OCI-LY3 (cell line): ENCODE results near the gene CSF2.

Experiments
- H2AFZ ChIP-seq: fragments of 200-600, 300-600 bp; shearing (Covaris generic); 2 replicates; pipeline ENCODE4 v1.6.0; 2014; ENCODE audit warnings: antibody characterized with exemption, low read depth, low read length
- H3K27ac ChIP-seq: fragments of 200-600, 300-600 bp; sonication (generic); 2 replicates; pipeline ENCODE4 v1.5.1; 2014; ENCODE audit warnings: mild to moderate bottlenecking, low read length, moderate library complexity, mixed read lengths
- H3K27me3 ChIP-seq: fragments of 200-600, 300-600 bp; sonication (generic); 2 replicates; pipeline ENCODE4 v1.6.1; 2014; ENCODE audit warnings: low read depth, low read length, mixed read lengths
- H3K36me3 ChIP-seq: fragments of 200-600, 300-600 bp; sonication (generic); replicated peaks from 2 replicates; pipeline ENCODE3; 2014; ENCODE audit warnings: low read depth, low read length, mixed read lengths
- H3K4me1 ChIP-seq: fragments of 300-600, 200-600 bp; sonication (generic); 2 replicates; pipeline ENCODE4 v1.6.1; 2014; ENCODE audit warnings: low read length, mixed read lengths
- H3K4me2 ChIP-seq: fragments of 200-600, 300-600 bp; sonication (generic); 2 replicates; pipeline ENCODE4 v1.6.1; 2014; ENCODE audit warnings: low read length, mixed read lengths
- H3K4me3 ChIP-seq: fragments of 300-600, 200-600 bp; sonication (generic); 2 replicates; pipeline ENCODE4 v1.5.1; 2014; ENCODE audit warnings: antibody characterized with exemption, mild to moderate bottlenecking, low read length, moderate library complexity
- H3K79me2 ChIP-seq: fragments of 300-600, 200-600 bp; shearing (Covaris generic); 2 replicates; pipeline ENCODE4 v1.6.1; 2014; ENCODE audit warnings: mild to moderate bottlenecking, low read length, mixed read lengths
- H3K9ac ChIP-seq: fragments of 300-600, 200-600 bp; shearing (Covaris generic); 2 replicates; pipeline ENCODE4 v1.6.0; 2014; ENCODE audit warnings: mild to moderate bottlenecking, low read length, moderate library complexity
- H3K9me3 ChIP-seq: fragments of 200-600, 300-600 bp; shearing (Covaris generic); 2 replicates; pipeline ENCODE4 v1.6.1; 2014; ENCODE audit warnings: low read length, mixed read lengths; ENCODE audit not compliant: insufficient read depth
- H4K20me1 ChIP-seq: fragments of 200-600, 300-600 bp; sonication (generic); 2 replicates; pipeline ENCODE4 v1.6.1; 2016; ENCODE audit warnings: low read length, mixed read lengths; ENCODE audit not compliant: insufficient read depth
- CTCF ChIP-seq: fragments of 200-600, 300-600 bp; sonication (generic); IDR thresholded peaks from 2 replicates; pipeline ENCODE4 v1.5.1; 2014; ENCODE audit warnings: antibody characterized with exemption, low read length, low read depth
- EZH2phosphoT487 ChIP-seq: fragments of 200-600 bp; shearing (Covaris generic); IDR thresholded peaks from 2 replicates; pipeline ENCODE4 v1.6.1; 2018; ENCODE audit warnings: antibody characterized with exemption, mixed run types, low read depth

Gene CSF2

DNA sequence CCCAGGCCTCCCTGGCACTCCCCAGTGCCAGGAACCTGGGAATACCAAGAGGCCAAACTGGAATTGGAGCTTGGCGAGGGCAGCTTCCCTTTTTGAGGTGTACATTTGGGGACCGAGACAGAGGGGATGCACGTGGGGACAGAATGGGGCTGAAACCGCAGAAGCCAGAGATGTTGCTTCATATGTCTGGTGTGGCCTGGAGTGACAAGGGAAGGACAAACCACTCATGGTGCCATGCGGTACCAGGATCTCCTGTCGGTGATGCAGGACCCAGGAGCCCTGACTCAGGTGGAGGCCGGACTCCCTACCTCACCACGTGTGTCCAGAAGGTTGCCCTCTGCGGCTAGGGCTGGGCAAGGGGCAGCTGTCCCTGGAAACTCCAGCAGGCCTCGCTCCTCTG, 4.0 kb upstream of the CSF2 start:
- no peaks in the 10 kb centered on the region for H3K27me3 ChIP-seq
- H3K4me1 ChIP-seq = peaks cover 5% of the 10 kb centered on the region; the same call in 1 of the 2 replicates

GRCh38 chr5:132069994-132070393, 3.6 kb upstream of the CSF2 start:
- H3K4me2 ChIP-seq = no peak overlapping the region

More for the DNA sequence above, 4.0 kb upstream of the CSF2 start:
- H3K79me2 ChIP-seq = no peaks in the 10 kb centered on the region
- H3K9me3 ChIP-seq = no peaks in the 10 kb centered on the region
- H3K4me2 ChIP-seq = no peak overlapping the region
- TF ChIP-seq CTCF (no peak), EZH2phosphoT487 (no peak)
- H3K36me3 ChIP-seq = no peaks in the 10 kb centered on the region
- no peak overlapping the region for H3K27ac ChIP-seq
- H2AFZ ChIP-seq = no peak overlapping the region
- no peak overlapping the region for H3K9ac ChIP-seq
- no peaks in the 10 kb centered on the region for H4K20me1 ChIP-seq
- no peak overlapping the region for H3K4me3 ChIP-seq

DNA sequence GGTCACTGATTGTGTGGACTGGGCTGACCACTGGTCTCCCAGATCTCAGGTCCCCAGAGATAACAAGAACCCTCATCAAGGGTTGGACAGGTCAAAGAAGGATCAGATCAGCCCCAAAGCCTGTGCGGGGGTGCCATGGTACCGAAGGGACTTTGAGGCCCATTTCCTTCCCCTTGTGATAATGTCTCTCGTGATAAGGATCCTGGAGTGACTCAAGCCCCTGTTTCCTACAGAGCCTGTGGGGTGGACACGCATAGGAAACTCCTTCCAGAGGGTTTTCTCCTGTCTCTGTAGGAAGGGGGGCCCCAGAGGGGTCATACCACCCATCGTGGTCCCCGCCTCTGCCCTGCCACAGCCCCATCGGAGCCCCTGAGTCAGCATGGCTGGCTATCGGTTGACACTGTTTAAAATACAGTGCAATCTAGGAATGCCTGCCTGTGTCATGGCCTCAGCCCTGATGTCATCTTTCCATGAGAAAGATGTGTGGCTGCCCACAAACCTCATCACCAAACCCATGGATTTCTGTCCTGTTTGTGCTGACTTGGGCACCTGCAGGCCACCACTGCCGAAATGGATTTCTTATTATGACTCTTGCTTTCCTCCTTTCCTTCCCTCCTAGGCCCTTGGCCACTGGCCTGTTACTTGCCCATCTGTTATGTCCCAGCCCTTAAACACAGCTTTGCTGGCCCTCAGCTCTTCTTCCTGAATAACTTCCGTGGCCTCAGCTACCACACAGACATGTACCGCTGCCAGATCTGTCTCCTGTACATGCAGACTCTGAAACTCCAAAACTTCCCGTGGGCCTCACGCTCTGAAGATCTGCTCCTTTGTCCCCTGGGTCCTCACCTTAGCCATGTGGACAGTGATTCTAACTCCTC, 2.9 kb upstream of the CSF2 start:
- Histone ChIP-seq H3K36me3 (no peaks in the 10 kb centered on the region), H3K4me1 (no peaks in the 10 kb centered on the region), H3K27me3 (no peaks in the 10 kb centered on the region), H3K9ac (no peak overlapping the region), H4K20me1 (no peaks in the 10 kb centered on the region), H2AFZ (no peak overlapping the region), H3K4me2 (no peak overlapping the region), H3K9me3 (no peaks in the 10 kb centered on the region), H3K27ac (no peak overlapping the region), H3K4me3 (no peak overlapping the region), H3K79me2 (no peaks in the 10 kb centered on the region)
- TF ChIP-seq EZH2phosphoT487 (no peak), CTCF (no peak)

More at GRCh38 chr5:132069994-132070393, 3.6 kb upstream of the CSF2 start:
- H3K27ac ChIP-seq = no peak overlapping the region
- H3K9me3 ChIP-seq = no peaks in the 10 kb centered on the region
- H4K20me1 ChIP-seq = no peaks in the 10 kb centered on the region
- H3K27me3 ChIP-seq = no peaks in the 10 kb centered on the region
- H3K9ac ChIP-seq = no peak overlapping the region
- TF ChIP-seq CTCF (no peak), EZH2phosphoT487 (no peak)
- no peak overlapping the region for H2AFZ ChIP-seq
- peaks cover 2% of the 10 kb centered on the region; the same call in 1 of the 2 replicates for H3K4me1 ChIP-seq
- no peak overlapping the region for H3K4me3 ChIP-seq
- no peaks in the 10 kb centered on the region for H3K36me3 ChIP-seq
- H3K79me2 ChIP-seq = no peaks in the 10 kb centered on the region

- no peaks in the 10 kb centered on the region for H3K27me3 ChIP-seq
- no peak overlapping the region for H2AFZ ChIP-seq
- no peak overlapping the region for H3K9ac ChIP-seq
- no peaks in the 10 kb centered on the region for H4K20me1 ChIP-seq
- H3K27ac ChIP-seq = no peak overlapping the region
- no peaks in the 10 kb centered on the region for H3K4me1 ChIP-seq
- H3K4me3 ChIP-seq = no peak overlapping the region
- no peak overlapping the region for H3K4me2 ChIP-seq
- TF ChIP-seq CTCF = no peak
- no peak for TF ChIP-seq EZH2phosphoT487
- no peaks in the 10 kb centered on the region for H3K36me3 ChIP-seq
- H3K9me3 ChIP-seq = no peaks in the 10 kb centered on the region
- no peaks in the 10 kb centered on the region for H3K79me2 ChIP-seq
Measured at GRCh38 chr5:132071338-132071707, 2.3 kb upstream of the CSF2 start.
